HG03159 (cell line): Measurements from ENCODE around the gene CACNA2D2.

ENCODE experiments used
- ATAC-seq: cut with Tn5 transposase; IDR thresholded peaks from one replicate; pipeline ENCODE4 v1.9.1; 2021; ENCODE audit warnings: mild to moderate bottlenecking, moderate library complexity; ENCODE audit not compliant: unreplicated experiment

Gene CACNA2D2

GRCh38 chr3:50502584-50503423, 630 bp downstream of the CACNA2D2 start:
- ATAC-seq = no peak

- ATAC-seq = no peak
Measured at GRCh38 chr3:50502225-50502583, 1.2 kb downstream of the CACNA2D2 start.

GRCh38 chr3:50495609-50496423, 7.6 kb downstream of the CACNA2D2 start:
- ATAC-seq = no peak

- ATAC-seq = no peak
Measured at GRCh38 chr3:50494126-50494525, 9.3 kb downstream of the CACNA2D2 start.

GRCh38 chr3:50493623-50494022, 9.8 kb downstream of the CACNA2D2 start:
- no peak for ATAC-seq

GRCh38 chr3:50493086-50493485, 10.3 kb downstream of the CACNA2D2 start:
- no peak for ATAC-seq

GRCh38 chr3:50491023-50491422, 12.4 kb downstream of the CACNA2D2 start:
- ATAC-seq = no peak

GRCh38 chr3:50490424-50490823, 13.0 kb downstream of the CACNA2D2 start:
- no peak for ATAC-seq

- ATAC-seq = no peak
Measured at GRCh38 chr3:50487181-50487580, 16.3 kb downstream of the CACNA2D2 start.

- ATAC-seq = no peak
Measured at GRCh38 chr3:50486219-50486888, 17.1 kb downstream of the CACNA2D2 start.

- ATAC-seq = no peak
Measured at GRCh38 chr3:50484722-50485121, 18.7 kb downstream of the CACNA2D2 start.

- ATAC-seq = no peak
Measured at GRCh38 chr3:50483374-50483773, 20.1 kb downstream of the CACNA2D2 start.

GRCh38 chr3:50481992-50482391, 21.4 kb downstream of the CACNA2D2 start:
- no peak for ATAC-seq

- no peak for ATAC-seq
Measured at GRCh38 chr3:50480471-50480870, 23.0 kb downstream of the CACNA2D2 start.

- ATAC-seq = no peak
Measured at GRCh38 chr3:50479523-50479922, 23.9 kb downstream of the CACNA2D2 start.

GRCh38 chr3:50478671-50479260, 24.7 kb downstream of the CACNA2D2 start:
- ATAC-seq = no peak

- ATAC-seq = no peak
Measured at GRCh38 chr3:50478051-50478450, 25.4 kb downstream of the CACNA2D2 start.

GRCh38 chr3:50475348-50475747, 28.1 kb downstream of the CACNA2D2 start:
- no peak for ATAC-seq

GRCh38 chr3:50474717-50475116, 28.7 kb downstream of the CACNA2D2 start:
- no peak for ATAC-seq

GRCh38 chr3:50473768-50474167, 29.7 kb downstream of the CACNA2D2 start:
- ATAC-seq = no peak

GRCh38 chr3:50472958-50473357, 30.5 kb downstream of the CACNA2D2 start:
- ATAC-seq = no peak
